RKO (cell line): ENCODE measurements around the gene RHEB.

ENCODE experiments used
- DNase-seq: peaks from one replicate; pipeline ENCODE4 v3.0.0-alpha.2; 2016; ENCODE audit warnings: low spot score

RHEB gene

DNA sequence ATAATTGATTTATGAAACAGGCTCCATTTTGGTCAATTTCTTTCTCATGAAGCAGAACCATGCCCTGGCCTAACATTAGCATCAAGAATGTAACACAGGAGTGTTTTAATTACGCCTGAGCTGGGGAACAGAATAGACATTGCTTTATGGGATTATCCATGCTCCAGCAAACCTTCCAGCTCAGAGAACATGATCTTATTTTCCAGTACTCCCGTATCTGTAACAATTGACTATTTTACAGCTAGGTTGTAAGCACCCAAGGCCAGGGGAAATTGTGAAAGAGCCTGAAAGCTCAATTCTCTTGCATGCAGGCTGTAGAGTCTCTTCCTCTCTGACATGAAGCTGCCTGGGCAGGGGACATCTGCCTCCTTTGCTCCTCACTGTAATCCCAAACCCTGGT, 49.0 kb downstream of the RHEB start:
- no peak for DNase-seq

DNA sequence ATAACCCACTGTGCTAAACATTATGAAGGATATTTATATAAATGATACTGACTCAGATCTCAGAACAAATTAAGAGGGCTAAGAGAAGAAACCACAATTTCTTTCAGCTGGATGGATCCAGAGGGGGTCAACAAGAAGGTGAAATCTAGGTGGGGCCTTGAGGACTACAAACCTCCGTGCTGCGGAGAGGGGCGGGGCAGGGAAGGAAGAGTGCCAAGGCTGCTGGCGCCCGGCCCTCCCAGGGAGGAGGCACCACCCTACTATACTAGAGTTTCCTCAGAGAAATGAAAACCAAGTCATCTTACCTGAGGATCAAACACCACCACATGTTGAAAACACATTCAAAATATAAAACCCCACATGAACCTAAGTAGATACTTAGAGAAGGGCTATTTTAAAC, 50.4 kb downstream of the RHEB start:
- DNase-seq, result no peak

DNA sequence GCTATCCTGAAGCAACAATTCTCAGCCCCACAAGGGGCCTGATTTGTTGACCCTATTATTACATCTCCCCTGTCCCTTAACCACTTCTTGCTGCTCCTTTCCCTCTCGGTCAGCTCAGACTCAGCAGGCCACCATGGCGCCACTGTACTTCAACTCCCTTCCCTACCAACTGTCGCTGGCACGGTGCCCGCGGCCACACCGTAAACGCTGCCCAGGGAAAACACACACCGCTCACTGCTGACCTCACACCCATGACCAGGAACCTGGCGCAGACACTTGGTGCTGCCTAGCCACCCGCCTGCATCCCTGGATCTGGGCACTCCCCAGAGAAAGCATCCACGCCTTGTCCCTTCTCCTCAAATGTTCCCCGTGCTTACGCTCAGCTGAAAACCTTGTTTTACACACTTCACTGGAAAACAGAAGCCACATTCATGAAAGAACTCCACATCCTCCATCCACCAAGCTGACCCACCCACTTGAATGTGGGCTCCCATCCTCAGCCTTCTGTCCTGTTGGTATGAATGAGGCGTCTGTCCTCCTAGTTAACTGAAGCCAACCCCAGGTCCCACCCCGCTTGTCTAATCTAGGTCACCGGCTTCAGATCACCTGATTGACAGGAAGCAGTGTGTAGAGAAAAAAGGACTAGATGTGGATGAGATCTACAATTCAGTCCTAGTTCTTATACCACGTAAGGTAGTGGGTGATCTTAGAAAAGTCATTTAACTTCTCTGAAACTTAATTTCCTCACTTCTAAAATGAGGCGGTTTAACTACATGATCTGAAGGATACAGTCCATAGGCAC, 51.3 kb downstream of the RHEB start:
- no peak for DNase-seq

DNA sequence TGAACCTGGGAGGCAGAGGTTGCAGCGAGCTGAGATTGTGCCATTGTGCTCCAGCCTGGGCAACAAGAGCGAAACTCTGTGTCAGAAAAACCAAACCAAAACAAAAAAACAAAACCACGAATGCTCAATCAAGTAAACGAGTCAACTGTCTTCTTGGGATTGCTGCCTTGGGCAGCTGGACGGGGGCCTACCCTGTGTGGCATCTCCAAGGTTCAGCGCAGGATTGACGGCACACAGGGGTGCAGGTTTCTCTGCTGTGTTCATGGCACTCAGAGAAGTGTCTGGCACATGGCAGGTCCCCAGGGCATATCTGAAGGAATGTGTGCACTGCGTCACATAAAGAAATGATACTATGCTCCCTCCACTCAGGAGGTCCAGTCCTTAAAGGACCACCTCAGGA, 54.5 kb downstream of the RHEB start:
- no peak for DNase-seq

DNA sequence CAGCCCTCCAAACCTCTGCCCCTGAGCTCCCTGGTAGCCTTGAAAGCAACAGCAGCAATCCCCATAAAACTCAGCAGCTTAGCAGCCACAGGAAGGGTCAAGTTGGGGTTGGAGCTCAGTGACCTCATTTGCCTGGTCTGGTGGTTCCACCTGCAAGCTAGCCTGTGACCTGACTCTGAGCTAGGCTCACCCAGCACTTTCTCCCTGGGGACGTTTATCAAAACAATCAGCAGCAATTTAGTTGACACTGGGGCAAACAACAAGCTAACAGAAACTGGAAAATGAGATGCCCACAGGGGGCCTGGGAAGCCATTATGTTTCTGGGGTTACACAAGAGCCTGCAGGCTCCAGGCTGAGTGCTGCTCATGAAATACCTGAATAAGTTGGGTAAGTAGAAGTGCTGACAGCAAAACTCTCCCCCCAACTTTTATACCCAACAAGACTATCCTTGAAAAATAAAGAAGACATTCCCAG, 57.4 kb downstream of the RHEB start:
- DNase-seq, result no peak

DNA sequence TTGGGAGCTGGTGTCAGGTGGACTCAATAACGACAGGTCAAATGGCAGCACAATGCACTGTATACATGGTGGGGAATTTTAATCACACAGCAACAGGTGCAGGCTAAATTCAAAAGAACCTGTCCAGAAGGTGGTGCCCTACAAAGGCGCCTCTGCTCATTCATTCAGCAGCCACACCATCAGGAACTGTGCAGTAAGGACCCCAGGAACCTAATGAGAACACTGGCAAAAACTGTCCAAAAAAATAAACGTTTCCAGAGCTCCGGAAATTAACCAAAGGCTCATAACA, 57.8 kb downstream of the RHEB start:
- no peak for DNase-seq

DNA sequence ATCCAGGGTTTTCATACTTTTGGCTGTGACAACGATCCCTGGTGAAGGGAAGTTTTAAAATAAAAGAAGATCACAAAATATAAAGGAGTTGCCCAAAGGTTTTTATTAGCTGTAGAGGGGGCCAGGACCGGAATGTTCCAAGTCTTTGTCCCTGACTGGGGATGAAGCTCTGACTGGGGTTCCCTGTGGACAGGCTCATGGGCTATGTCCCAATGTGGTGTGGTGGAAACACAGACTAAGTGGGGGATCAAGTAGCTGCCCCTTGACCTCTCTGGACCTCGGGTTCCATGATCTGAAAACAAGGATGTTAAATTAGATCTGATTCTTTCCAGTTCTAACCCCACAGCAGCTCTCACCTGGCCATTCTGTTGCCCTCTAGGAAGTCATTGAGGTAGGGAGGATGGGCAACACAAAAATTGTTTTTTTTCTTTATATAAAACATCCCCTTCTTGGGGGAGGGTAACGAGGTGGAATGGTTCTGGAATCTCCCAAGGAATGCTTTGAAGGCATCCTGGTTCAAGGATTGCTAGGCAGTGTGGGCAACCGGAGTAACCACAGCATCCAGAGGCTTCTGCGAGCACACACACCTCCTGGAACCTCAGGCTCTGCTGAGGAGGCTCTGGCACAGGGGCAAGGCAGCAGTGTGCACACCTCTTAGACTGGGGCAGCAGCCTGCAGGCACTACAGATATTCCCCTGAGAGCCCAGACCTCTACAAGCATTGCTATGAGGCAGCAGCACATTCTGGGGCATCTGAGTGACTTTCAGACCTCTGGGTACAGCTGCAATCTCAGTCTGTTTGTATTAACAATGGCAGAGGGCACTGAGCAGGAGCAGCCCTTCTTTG, 58.4 kb downstream of the RHEB start:
- no peak for DNase-seq

DNA sequence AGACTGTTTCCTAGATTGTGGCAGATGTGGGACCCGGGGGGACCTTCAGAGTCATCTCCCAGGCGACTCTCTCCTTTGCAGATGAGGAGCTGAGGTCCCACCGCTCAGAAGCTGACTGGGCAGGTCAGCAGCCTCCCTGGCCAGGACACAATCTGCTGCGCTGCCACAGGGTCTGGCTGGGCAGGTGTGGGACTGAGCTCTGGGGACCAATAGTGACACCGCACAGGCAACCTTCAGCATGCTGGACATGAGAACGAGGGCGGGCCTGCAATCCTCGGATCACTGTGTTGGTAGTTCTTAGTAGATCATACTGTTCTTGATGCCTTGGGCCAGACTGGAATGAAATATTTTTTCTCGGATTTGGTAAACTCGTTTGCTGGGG, 59.2 kb downstream of the RHEB start:
- no peak for DNase-seq

DNA sequence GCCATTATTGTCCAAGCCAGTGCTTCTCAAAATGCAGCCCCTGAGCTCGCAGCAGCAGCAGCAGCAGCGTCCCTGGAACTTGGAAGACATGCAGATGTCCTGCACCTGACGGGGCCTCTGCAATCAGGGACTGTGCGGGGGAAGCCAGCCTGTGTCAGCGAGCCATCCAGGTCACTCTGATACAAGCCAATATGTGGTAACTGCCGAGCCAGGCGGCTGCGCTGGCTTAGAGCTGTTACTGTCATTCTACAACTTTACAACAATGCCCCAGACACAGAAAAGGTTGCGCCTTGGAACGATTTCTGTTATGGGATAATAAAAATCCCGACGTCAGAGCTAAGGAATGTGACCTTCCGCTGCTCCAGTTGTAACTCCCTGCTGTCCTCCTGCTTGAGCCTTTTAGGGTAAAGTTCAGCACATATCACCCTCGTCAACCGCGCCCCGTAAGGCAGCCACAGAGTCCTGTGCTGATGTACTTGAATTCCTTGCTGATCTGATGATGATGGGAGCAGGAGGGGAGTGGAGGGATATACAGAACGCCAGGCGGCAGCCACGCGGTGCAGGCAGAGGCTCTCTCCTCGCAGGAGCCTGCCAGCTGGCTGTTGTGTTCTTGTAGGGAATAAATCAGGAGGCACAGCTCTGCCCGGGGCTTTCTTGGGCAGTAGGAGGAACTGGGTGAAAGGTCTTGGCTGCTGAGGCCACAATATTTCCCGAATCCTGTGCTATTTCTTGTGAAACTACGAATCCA, 59.8 kb downstream of the RHEB start:
- DNase-seq, result peak; percentile 30

DNA sequence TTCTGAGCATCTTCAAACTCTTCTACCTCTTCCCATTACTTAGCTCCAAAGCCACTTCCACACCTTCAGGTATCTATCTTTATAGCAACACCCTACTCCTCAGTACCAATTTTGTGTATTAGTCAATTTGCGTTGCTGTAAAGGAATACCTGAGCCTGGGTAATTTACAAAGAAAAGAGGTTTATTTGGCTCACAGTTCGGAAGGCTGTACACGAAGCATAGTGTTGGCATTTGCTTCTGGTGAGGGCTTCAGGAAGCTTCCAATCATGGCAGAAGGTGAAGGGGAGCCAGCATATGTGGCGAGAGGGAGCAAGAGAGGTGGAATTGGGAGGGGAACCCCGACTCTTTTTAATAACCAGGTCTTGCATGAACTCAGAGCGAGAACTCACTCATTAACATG, 62.2 kb downstream of the RHEB start:
- DNase-seq, result no peak

DNA sequence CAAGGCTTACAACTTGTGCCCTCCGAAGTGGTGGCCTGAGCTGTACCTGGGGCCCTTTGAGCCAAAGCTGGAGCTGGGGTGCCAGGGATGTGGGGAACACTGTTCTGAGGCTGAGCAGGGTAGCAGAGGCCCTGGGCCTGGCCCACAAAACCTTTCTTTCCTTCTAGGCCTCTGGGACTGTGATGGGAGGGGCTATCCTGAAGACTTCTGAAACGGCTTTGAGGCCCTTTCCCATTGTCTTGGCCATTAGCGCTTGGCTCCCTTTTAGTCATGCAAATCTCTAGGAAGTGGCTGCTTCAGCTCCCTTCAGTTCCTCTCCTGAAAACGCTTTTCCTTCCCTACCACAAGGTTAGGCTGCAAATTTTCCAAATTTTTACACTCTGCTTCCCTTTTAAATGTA, 62.9 kb downstream of the RHEB start:
- DNase-seq, result no peak

DNA sequence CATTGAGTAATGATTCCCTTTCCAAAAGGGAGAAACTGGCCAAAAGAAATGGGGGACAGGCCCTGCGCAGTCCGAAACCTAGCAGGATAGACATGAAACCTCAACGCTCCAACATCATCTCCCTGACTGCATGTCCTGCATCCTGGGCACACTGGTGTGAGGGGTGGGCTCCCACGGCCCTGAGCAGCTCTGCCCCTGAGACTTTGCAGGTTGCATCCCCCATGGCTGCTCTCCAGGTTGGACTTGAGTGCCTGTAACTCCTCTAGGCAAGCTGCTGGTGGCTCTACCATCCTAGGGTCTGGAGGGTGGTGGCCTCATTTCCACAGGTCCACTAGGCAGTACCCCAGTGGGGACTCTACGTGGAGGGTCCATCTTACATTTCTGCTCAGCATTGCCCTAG, 63.4 kb downstream of the RHEB start:
- DNase-seq, result no peak

DNA sequence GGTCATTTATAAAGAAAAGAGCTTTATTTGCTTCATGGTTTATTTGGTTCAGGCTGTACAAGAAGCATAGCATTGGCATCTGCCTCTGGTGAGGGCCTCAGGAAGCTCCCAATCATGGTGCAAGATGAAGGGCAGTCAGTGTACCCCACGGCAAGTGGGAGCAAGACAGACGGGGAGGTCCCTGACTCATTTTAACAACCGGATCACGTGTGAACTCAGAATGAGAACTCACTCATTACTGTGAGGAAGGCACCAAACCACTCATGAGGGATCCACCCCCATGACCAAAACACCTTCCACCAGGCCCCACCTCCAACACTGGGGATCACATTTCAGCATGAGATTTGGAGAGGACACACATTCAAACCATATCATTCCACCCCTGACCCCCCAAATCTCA, 64.0 kb downstream of the RHEB start:
- no peak for DNase-seq

DNA sequence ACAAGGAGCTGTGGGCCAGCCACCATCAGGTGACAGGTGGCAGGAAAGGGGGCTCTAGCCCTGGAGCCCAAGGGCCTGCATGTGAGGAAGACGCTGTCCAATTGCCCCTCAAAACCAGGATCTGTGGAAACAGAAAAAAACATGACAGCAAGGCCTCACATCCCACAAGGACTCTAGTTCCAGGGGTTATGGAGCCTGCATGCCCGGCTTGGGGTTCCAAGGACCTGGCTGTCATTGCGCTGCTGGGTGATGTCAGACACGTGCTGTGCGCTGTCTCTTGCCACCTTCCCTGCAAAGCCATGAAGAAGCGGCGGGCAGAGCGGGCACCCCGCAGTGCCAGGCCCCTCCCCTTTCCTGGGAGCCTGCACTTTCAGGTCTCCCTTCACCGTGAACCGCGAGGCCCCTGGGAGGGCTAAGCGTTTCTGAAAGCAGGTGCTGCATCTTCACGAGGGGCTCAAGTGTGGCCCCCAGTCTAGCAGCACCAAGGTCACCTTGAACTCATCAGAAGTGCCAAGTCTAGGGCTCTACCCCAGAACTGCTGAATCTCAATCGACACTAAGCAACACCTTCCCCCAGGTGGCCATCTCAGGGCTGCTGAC, 64.7 kb downstream of the RHEB start:
- no peak for DNase-seq

DNA sequence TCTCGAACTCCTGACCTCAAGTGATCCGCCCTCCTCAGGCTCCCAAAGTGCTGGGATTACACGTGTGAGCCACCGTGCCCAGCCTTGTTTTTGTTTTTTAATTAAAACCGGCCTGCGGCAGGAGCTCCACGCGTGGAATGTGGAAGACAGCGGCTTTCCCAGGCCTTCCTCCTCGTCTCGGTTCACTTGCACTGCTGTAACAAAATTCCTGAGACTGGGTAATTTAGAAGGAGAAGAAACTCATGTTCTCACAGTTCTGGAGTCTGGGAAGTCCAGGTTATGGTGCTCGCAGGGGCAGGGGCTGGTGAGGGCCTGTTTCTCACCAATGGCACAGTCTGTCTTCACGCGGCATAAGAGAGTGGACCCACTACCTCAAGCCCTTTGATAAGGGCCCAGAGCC, 65.4 kb downstream of the RHEB start:
- no peak for DNase-seq

DNA sequence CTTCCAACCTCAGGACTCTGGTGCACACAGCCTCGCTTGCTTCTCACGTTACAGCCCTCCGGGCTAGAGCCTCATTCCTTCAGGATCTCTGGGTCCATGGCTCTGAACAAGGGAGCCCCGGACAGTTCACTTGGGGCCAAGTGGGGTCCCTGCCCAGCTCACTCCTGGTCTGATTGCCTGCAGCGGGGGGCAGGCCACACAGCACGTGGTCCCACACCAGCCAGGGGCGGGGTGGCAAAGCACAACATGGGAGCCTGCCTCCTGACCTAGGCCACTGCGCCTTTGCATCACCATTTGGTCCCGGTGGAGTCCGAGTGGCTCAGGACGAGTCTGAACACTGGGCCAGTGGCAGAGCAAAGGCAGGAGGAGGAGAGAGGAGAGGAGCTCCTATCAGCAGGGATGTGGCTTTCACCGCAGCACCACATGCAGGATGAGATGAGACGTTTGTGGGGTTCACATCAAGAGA, 66.3 kb downstream of the RHEB start:
- no peak for DNase-seq

DNA sequence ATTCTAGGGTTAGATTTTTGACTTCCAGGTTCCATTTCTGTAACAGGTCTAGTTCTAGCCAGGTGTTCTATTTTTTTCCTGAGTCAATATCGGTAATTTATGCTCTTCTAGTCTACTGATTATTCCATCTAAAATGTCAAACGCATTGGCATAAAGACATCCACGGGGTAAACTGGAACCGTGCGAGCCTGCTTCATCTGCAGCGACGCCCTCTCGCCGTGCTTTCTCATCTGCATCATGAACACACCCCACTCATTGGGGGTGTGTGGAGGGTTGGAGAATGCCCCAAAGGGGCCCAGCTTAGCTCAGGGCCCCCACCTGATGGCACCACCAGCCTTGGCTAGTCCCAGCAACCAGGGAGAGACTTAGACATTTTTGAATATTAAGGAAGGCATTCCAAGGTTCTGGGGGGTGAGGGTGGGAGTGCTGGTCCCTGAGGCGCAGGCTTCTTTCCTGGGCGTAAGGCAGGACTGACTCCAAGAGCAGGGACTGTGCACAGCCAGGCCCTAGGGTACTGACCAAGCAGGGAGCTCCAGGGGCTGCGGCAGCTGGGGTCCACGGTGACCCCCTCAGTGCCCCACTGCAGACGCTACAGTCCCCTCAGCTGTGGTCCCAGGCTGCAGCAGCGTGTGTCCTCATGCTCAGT, 66.9 kb downstream of the RHEB start:
- DNase-seq, result no peak

DNA sequence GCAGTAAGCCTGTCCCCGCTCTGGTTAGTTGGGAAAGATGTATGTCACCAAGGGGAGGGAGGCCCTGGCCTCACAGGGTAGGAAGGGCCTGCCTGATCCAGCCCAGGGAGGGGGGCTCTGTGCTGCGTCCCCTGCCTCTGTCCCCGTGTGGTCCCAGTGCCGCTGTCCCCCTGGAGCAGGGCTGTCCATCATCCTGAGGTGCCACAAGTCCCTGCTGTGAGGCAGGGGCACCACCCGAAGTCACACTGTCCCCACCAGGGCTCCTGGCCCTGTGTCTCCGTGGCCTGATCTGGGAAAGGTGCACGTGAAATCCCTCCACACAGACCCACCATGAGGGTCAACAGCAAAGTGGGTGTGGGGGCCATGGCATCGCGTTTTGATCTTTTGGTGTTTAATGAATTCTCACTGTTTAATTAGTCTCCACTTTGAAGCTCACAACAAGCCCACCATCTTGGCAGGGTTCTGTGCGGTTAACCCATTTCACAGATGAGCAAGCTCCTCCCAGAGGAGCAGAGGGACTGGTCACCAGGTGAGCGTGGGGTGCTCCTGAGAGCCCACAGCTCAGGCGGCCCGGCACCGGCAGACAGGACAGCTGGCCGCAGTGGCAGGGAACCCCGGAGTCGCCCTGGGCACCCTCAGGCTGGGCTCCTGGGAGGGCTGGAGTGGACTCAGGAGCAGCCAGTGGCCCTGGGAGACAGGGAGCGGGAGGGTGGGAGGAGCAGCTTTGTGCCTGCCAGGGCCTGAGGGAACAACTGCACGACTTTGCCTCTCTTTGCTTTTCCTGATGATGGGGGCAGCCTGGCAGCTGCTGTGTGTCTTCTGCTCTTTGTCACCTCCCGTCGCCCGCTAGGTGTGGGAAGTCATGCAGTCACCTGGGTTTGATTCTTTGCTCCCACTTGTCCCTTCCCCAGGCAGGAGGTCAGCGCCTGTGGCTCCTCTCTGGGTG, 67.8 kb downstream of the RHEB start:
- DNase-seq, result no peak

DNA sequence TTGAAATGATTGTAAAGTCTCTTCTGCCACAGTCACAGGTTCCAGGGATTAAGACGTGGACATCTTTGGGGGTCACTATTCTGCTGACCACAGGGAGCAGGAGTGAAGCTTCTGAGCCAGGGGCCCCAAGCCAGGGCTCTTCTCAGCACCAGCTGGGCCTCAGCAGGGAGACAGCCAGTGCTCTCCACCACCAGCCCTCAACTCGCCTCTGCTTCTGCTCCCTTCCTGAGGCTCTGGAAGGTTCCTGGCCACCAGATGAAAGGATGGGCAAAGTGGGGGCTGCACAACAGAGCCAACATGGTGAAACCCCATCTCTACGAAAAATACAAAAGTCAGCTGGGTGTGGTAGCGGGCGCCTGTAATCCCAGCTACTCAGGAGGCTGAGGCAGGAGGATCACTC, 68.5 kb downstream of the RHEB start:
- DNase-seq, result no peak

DNA sequence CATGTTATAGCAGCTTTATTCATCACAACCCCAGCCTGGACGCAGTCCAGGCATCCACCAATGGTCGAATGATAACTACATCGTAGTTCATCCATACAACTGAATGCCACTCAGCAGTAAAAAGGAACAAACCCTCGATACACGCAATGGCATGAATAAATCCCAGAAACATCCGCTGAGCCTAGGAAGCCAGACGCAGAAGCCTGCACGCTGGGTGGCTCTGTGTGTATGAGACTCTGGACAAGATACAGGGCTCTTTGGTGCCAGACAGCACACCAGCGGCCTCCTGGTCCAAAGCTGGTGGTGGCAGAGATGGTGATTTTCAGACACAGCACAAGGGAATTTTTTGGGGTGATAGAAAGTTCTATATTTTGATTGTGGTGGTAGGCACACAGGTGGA, 69.7 kb downstream of the RHEB start:
- no peak for DNase-seq
